Uterus (tissue), 2 donors: ENCODE data around the gene FHL3.

Experiments
- CTCF ChIP-seq, 4 experiments: fragments of 200-600 bp in 2 of 4; fragments of 450-650 bp in 2 of 4; sonication (generic) in 2 of 4; IDR thresholded peaks; one replicate each; pipeline ENCODE4 v1.5.1; 2016 to 2019; ENCODE audit warnings: antibody characterized with exemption in 4 of 4, mild to moderate bottlenecking in 2 of 4, moderate library complexity in 1 of 4
- POLR2A ChIP-seq, 2 donors: fragments of 450-650 bp; IDR thresholded peaks; one replicate each; pipeline ENCODE4 v1.6.1; 2016; ENCODE audit warnings: antibody characterized with exemption in 2 of 2, mild to moderate bottlenecking in 1 of 2, moderate library complexity in 1 of 2

- TF ChIP-seq CTCF (IDR thresholded peaks at IDR 0.05) (no peak), POLR2A (IDR thresholded peaks at IDR 0.05) (no peak)
These were observed 39.2 kb upstream of the FHL3 start for GRCh38 chr1:38044221-38045215.
